HG03159 (cell line): ENCODE results near the gene DAP.
A peak's percentile ranks its signal among the peaks of the same experiment; 100 is the strongest.

Source experiments
- ATAC-seq: cut with Tn5 transposase; IDR thresholded peaks from one replicate; pipeline ENCODE4 v1.9.1; 2021; ENCODE audit warnings: mild to moderate bottlenecking, moderate library complexity; ENCODE audit not compliant: unreplicated experiment

DAP gene

GRCh38 chr5:10712574-10713366 is 48.3 kb downstream of the DAP start:
- peak; percentile 85 for ATAC-seq

GRCh38 chr5:10711562-10711961 is 49.5 kb downstream of the DAP start:
- ATAC-seq: no peak

DNA sequence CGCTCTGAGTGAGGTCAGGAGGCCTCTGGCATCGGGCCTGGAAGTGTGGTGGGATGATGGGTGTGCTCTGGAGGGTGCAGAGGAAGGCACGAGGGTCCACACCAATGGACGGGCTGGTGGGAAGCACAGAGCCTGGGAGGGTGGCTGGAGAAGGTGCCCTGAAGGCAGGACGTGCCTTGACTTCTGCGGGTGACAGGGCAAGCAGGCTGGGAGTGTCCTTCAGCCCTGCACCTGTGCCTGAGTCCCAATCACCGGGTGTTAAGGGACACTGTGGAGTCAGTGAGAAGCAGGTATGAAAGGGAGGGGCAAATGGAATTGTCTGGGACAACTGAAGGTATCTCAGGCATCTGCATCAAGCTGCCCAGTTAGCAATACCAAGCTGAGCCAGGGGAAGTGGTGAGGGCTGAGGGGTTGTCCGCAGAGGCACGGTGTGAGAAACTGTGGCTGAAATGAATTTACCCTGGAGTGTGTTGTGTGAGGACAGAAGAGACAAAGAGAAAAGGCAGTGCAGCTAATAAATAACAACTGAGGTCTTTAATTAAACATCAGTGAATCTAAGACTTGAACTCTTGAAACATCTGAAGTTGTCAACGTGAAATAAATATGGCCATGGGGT is 50.4 kb downstream of the DAP start:
- no peak for ATAC-seq

- ATAC-seq: no peak
Observed at GRCh38 chr5:10709933-10710332, 51.1 kb downstream of the DAP start.

DNA sequence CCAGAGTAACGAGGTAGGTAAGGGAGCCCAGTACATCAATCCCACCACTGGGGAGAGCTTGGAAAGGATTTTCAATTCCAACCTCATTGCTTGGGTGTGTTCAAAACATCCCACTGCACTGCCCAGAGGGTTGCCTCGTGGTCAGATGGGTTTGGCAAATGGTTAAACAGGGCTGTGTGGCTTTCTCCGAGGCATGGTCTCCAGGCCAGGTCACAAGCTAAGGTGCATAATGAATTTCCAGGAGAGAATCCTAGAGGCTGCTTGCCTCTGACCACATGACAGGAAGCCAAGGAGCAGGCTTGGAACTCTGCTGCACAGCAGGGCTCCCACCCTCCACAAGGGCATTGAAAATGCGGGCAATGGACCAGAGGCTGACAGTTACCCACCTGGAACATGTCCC is 51.6 kb downstream of the DAP start:
- no peak for ATAC-seq

DNA sequence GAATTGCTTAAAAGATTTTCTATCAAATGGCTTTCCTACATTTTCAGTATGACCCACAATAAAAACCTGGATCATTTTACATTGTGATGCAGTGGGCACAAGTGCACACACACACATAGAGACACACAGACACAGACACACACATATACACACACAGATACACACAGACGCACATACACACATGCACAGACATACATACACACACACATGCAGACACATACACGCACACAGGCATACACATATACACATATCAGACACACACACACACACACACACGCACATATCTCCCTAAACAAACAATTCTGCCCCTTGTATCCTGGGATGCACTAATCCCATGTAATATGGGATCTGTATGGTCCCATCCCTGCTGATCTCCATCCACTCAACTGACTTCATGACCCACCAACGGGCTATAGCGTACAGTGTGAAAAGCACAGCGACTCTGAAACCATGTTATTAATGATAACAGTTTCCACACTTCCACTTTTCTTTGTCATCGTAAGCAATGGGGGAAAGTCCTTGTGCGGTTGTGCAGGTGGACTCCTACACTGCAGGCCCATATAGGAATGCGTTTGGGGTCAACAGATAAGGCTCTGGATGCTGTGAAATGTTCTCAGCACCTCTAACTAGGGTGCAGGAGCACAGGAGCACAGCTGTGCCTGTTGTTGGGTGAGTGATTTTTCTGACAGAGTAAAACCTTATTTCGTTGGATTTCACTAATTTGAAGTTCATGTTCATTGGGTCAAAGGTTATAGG is 52.7 kb downstream of the DAP start:
- ATAC-seq: no peak

DNA sequence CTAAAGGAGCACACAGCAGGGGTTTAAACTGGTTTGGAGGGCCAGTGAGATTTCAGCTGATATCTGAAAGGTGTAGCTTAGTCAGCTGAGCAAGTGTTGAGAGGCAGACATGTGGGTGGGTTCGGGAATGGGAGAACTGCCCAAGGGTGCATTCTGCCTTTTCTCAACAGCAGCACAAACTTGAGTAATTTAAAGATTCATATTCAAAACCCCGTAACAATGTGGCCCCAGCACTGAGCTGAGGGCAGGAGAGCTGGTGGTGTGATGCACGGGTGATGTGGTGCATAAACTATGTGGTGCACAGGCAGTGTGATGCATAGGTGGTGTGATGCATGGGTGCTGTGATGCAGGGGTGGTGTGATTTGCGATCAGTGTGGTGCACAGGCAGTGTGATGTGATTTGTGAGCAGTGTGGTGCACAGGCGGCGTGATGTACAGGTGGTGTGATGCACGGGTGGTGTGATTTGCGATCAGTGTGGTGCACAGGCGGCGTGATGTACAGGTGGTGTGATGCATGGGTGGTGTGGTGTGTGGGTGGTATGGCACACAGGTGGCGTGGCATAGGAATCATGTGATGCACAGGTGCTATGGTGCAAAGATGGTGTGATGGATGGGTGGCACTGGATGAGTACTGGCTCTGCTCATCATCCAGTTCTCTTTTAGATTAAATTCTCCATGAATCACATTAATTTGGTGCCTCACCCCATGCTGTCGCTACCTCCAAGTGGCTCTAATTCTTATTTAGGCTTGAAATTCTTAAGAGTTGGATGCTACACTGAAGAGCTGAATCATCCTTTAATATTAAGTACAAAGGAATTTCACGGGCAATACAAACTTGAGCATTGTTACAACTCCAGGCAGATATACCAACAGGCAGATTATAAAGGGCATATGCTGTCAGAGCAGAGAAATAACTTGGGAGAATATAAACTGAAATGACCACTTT is 53.6 kb downstream of the DAP start:
- no peak for ATAC-seq

- no peak for ATAC-seq
Observed at GRCh38 chr5:10706326-10706725, 54.7 kb downstream of the DAP start.

DNA sequence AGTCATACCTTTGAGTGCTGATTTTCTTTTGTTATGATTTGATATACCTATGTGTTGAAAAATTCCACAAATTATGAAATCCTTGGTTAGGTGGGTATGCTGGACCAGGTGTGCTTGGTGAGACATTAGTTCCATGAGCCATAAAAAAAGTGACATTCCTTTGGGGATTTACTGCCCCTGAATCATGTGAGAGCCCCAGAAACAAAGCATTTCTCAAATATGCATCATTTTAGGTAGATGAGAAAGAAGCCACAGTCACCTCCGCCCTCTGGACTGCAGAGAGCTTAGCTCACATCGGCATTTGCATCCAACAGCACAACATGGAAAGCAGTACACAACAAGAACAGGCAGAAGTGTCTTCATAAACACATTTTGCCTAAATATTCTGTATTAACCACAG is 55.3 kb downstream of the DAP start:
- ATAC-seq: no peak

DNA sequence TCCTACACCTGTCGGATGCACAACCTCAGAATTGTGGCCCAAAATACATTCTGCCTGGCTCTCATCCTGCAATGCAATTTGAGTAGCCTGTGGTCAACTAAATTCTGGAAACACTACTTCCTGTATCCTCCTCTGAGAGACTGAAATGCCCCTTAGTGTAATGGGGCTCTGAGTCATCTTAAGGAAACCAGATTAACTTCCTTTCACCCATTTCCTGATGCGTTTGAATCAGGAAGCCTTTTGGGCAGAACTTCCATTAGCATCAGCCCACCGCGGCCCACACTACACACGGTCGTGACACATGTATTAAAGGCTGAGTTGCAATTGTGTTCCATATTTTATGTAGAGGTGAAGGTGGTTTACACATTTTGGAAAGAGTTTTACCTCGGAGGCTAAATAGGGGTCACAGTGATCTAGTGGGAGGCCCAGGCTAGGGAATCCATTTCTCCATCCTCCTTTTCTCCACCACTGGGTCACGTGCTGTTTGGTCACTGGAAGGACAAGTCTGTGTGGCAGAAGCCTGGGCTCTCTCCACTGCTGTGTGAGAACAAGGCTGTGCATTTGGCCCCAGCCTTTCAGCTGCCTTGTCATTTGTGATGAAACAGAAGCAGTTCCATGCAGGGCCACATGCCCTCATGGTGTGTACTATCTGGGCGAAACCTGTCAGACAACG is 55.9 kb downstream of the DAP start:
- ATAC-seq: peak; percentile 32

- no peak for ATAC-seq
Observed at GRCh38 chr5:10703676-10704075, 57.4 kb downstream of the DAP start.

- ATAC-seq: no peak
Observed at GRCh38 chr5:10702911-10703491, 58.0 kb downstream of the DAP start.

DNA sequence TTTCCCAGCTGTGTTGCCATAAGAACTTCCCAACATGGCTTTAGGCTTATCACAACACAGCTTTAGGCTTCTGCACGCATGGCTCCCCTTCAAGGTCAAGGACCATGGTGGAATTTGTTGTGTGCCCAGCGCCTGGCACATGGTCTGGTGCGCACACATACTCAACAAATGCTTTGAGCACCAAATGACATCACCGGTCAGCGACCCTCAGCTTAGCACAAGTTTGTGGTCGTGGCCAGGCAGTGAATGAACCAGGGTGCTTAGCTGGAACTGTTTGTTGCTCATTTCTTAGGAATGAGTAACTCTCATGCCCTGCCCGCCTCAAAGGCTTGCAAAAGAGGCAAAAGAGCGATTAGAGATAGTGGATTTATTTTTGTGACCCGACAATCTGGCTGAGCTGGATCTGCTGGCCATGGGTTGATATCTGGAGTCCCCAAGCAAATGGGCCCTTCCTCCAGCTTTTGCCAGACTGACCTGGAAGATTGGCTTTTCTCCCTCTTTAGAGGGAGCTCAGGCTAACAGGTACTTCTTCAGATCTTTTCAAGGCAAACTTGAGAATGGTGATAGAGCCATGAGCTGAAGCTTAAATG is 58.9 kb downstream of the DAP start:
- no peak for ATAC-seq

DNA sequence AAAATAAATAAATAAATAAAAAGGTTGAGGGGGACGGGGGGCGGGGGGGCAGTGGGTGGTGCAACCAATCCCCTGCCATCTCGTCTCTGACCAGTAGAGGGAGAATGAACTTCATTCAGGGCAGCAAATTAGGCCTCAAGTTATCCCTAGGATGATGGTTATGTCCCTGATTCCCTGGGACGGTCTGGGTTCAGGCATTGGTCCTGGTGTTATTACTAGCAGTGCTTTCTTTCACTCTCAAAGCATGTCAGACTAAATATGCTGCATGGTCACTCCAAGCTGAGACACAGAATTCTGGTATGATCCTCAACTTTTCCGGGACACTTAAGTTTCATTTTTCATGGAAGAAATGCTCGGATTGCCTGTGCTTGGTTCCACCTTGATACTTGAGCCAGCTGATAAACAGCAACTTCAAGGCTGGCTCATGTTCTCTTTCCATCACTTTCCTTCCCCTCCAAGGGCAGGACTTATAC is 59.4 kb downstream of the DAP start:
- ATAC-seq: no peak

DNA sequence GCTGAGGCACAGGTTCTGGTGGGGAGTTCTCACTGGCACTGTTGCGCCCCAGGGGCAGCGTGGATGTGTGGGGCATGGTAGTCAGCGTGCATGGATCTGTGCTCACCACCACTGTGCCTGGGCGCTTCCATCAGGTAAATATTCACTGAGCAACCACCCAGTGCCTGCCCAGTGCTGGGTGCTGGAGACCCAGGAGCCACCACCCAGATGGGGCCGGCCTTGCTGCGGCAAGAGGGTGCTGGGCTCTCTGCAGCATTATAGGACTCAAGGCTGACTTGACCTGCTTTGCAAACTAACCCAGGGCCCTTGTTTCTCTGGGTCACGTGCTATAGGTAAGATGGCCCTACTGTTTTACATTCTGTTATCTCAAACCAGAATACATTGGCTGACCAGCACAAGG is 60.5 kb downstream of the DAP start:
- ATAC-seq: peak; percentile 6

DNA sequence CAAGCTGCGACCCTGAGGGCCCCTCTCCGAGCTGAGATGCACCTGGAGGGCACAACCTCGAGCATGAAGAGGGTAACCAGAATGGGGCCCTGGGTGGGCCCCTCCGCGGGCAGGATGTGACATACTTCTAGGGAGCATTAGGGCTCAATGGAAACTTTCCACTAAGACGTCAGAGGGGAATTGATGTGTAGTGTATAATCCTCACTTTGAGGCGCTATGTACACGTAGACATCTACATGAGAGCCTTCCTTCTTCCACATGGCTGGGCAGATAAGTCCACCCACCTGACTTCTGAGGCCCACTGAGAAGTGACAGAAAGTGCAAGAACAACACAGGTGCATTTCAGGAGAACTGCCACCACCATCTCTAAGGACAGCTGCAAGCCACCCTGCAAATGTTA is 61.0 kb downstream of the DAP start:
- peak; percentile 73 for ATAC-seq

GRCh38 chr5:10699281-10699874 is 61.7 kb downstream of the DAP start:
- peak; percentile 50 for ATAC-seq

GRCh38 chr5:10695759-10696543 is 65.1 kb downstream of the DAP start:
- ATAC-seq: no peak
